Measurements from ENCODE around the gene MSANTD1. TPM values are rescaled to one million over a fixed set of nuclear protein-coding genes. Genes with fewer than 3 reads are reported as not detected.

The MSANTD1 gene
- total RNA-seq, 1 experiment from 2014 or later, result 0.71 TPM

GRCh38 chr4:3291411-3291968 is 42.5 kb downstream of the MSANTD1 start:
- peak; percentile 2; the same call in 1 of the 2 replicates for ATAC-seq
- Histone ChIP-seq H3K79me2 (ENCODE audit: insufficient read depth, low read length) (peaks cover 6% of the 10 kb centered on the region; the same call in 1 of the 2 replicates), H4K20me1 (ENCODE audit: insufficient read depth) (no peaks in the 10 kb centered on the region), H3K4me1 (ENCODE audit: control insufficient read depth in 1 of 2, insufficient read depth in 2 of 2, low read length in 2 of 2) (peaks cover 14 to 24% of the 10 kb centered on the region in 2 experiments), H3K9ac (ENCODE audit: low read length) (peak overlapping the region; percentile 68), H3K4me3 (replicated peaks in 1 of 2; ENCODE audit: low read depth in 1 of 2, low read length in 2 of 2) (peak overlapping the region; percentile 73 to 76), H3K9me3 (ENCODE audit: control insufficient read depth in 1 of 2, insufficient read depth in 1 of 2, low read depth in 1 of 2, low read length in 2 of 2) (no peaks in the 10 kb centered on the region), H3K27ac (ENCODE audit: low read depth, low read length) (peak overlapping the region; percentile 82), H3K36me3 (ENCODE audit: control insufficient read depth in 1 of 2, insufficient read depth in 2 of 2, low read length in 2 of 2) (no peaks in the 10 kb centered on the region), H3K4me2 (ENCODE audit: low read length) (peak overlapping the region; percentile 98), H3K27me3 (ENCODE audit: insufficient read depth, low read length) (no peaks in the 10 kb centered on the region), H3K9me2 (ENCODE audit: insufficient read depth) (no peaks in the 10 kb centered on the region), H2AFZ (ENCODE audit: low read depth, low read length, poor library complexity, severe bottlenecking) (peak overlapping the region; percentile 65)
- TF ChIP-seq ATF3 (IDR thresholded peaks at IDR 0.05), result no peak
- no peak for TF ChIP-seq ZFX (IDR thresholded peaks at IDR 0.05)
- intact Hi-C loops (cut with micrococcal nuclease), result no loop called here
- DNase-seq (ENCODE audit: low read depth, low spot score), result no peak
- CTCF ChIA-PET, result no interaction called here
- RAD21 ChIA-PET (ENCODE audit: low non-redundant PET in 1 of 2, low total read pairs in 2 of 2, uncharacterized antibody in 2 of 2, unreplicated experiment in 2 of 2), result no interaction called here
- POLR2A ChIA-PET, result no interaction called here
- TSS peak; percentile 72 for BruUV-seq (replicated peaks)

GRCh38 chr4:3291969-3292570 is 43.1 kb downstream of the MSANTD1 start:
- intact Hi-C loops (cut with micrococcal nuclease), result no loop called here
- Histone ChIP-seq H3K4me1 (ENCODE audit: control insufficient read depth in 1 of 2, insufficient read depth in 2 of 2, low read length in 2 of 2) (peaks cover 14 to 24% of the 10 kb centered on the region in 2 experiments), H3K4me2 (ENCODE audit: low read length) (peak overlapping the region; percentile 98), H4K20me1 (ENCODE audit: insufficient read depth) (no peaks in the 10 kb centered on the region), H3K36me3 (ENCODE audit: control insufficient read depth in 1 of 2, insufficient read depth in 2 of 2, low read length in 2 of 2) (no peaks in the 10 kb centered on the region), H3K9me2 (ENCODE audit: insufficient read depth) (no peaks in the 10 kb centered on the region), H3K9ac (ENCODE audit: low read length) (peak overlapping the region; percentile 68), H3K9me3 (ENCODE audit: control insufficient read depth in 1 of 2, insufficient read depth in 1 of 2, low read depth in 1 of 2, low read length in 2 of 2) (no peaks in the 10 kb centered on the region), H3K79me2 (ENCODE audit: insufficient read depth, low read length) (peaks cover 6% of the 10 kb centered on the region; the same call in 1 of the 2 replicates), H3K4me3 (replicated peaks in 1 of 2; ENCODE audit: low read depth in 1 of 2, low read length in 2 of 2) (peak overlapping the region; percentile 73 to 76), H3K27me3 (ENCODE audit: insufficient read depth, low read length) (no peaks in the 10 kb centered on the region), H2AFZ (ENCODE audit: low read depth, low read length, poor library complexity, severe bottlenecking) (peak overlapping the region; percentile 65), H3K27ac (ENCODE audit: low read depth, low read length) (peak overlapping the region; percentile 82)
- ChIA-PET POLR2A (no interaction called here), CTCF (no interaction called here), RAD21 (ENCODE audit: low non-redundant PET in 1 of 2, low total read pairs in 2 of 2, uncharacterized antibody in 2 of 2, unreplicated experiment in 2 of 2) (no interaction called here)
- TF ChIP-seq SRF (IDR thresholded peaks at IDR 0.05; ENCODE audit: low read depth), result no peak
- TF ChIP-seq JUND (IDR thresholded peaks at IDR 0.05), result no peak
- TF ChIP-seq ZFX (IDR thresholded peaks at IDR 0.05), result peak; percentile 52; the same call in 1 of the 2 replicates
- DNase-seq (ENCODE audit: low read depth, low spot score), result peak; percentile 8
- peak; percentile 59 for ATAC-seq
- no TSS peak for BruUV-seq (replicated peaks)

Data from HCT116 (cell line).